ENCODE data around the gene OR7G3. TPM values are rescaled to one million over a fixed set of nuclear protein-coding genes. Genes with fewer than 3 reads are reported as not detected.

The OR7G3 gene
- total RNA-seq, 2 experiments from 2014 or later: not detected

GRCh38 chr19:9159891-9160290 is 33.1 kb upstream of the OR7G3 start:
- no TSS peak for BruUV-seq (replicated peaks)
- peaks cover 100% of the 10 kb centered on the region for H3K36me3 ChIP-seq (ENCODE audit: insufficient read depth, low read length)
- H3K79me2 ChIP-seq (ENCODE audit: insufficient read depth, low read depth, low read length): peaks cover 14% of the 10 kb centered on the region
- H3K9me2 ChIP-seq (ENCODE audit: insufficient read depth, low read length): no peaks in the 10 kb centered on the region
- H3K27ac ChIP-seq (ENCODE audit: low read depth, low read length, poor library complexity, severe bottlenecking): no peak overlapping the region
- H4K20me1 ChIP-seq (ENCODE audit: insufficient read depth, low read length): no peaks in the 10 kb centered on the region
- H3K9me3 ChIP-seq (ENCODE audit: low read length): peaks cover 7% of the 10 kb centered on the region; the same call in 1 of the 2 replicates
- no peak overlapping the region for H2AFZ ChIP-seq (ENCODE audit: low read length)
- H3K4me3 ChIP-seq (ENCODE audit: low read depth, low read length, poor library complexity, severe bottlenecking): no peak overlapping the region
- CTCF ChIA-PET (ENCODE audit: unreplicated experiment): no interaction called here
- no peak for DNase-seq (ENCODE audit: low spot score)
- intact Hi-C loops (cut with micrococcal nuclease; ENCODE audit: unreplicated experiment): no loop called here
- POLR2A ChIA-PET: interaction anchor here (0.6 kb wide), 1 partner anchor 233 kb away, joined by 3 read pairs; no protein-coding TSS in a partner anchor
- H3K4me2 ChIP-seq (ENCODE audit: low read length): no peak overlapping the region
- no peak for TF ChIP-seq CTCF (conservative IDR thresholded peaks at IDR 0.05; ENCODE audit: low read length)
- TF ChIP-seq EZH2phosphoT487 (IDR thresholded peaks at IDR 0.05; ENCODE audit: borderline replicate concordance, low read depth, low read length): no peak
- H3K4me1 ChIP-seq (ENCODE audit: insufficient read depth, low read length, poor library complexity, severe bottlenecking): peaks cover 10% of the 10 kb centered on the region

GRCh38 chr19:9156304-9156703 is 29.6 kb upstream of the OR7G3 start:
- H2AFZ ChIP-seq (ENCODE audit: low read length): no peak overlapping the region

More at GRCh38 chr19:9156304-9156703, 29.6 kb upstream of the OR7G3 start:
- POLR2A ChIA-PET: no interaction called here
- no peak overlapping the region for H3K4me3 ChIP-seq (ENCODE audit: low read depth, low read length, poor library complexity, severe bottlenecking)
- H3K79me2 ChIP-seq (ENCODE audit: insufficient read depth, low read depth, low read length): peaks cover 50% of the 10 kb centered on the region
- no peaks in the 10 kb centered on the region for H3K9me2 ChIP-seq (ENCODE audit: insufficient read depth, low read length)
- no peak overlapping the region for H3K27ac ChIP-seq (ENCODE audit: low read depth, low read length, poor library complexity, severe bottlenecking)
- H3K4me1 ChIP-seq (ENCODE audit: insufficient read depth, low read length, poor library complexity, severe bottlenecking): peaks cover 10% of the 10 kb centered on the region
- no peaks in the 10 kb centered on the region for H4K20me1 ChIP-seq (ENCODE audit: insufficient read depth, low read length)
- BruUV-seq (replicated peaks): no TSS peak
- DNase-seq (ENCODE audit: low spot score): peak; percentile 37
- TF ChIP-seq EZH2phosphoT487 (IDR thresholded peaks at IDR 0.05; ENCODE audit: borderline replicate concordance, low read depth, low read length) (no peak), CTCF (conservative IDR thresholded peaks at IDR 0.05; ENCODE audit: low read length) (no peak)
- peak overlapping the region; percentile 27; the same call in 1 of the 2 replicates for H3K4me2 ChIP-seq (ENCODE audit: low read length)
- H3K36me3 ChIP-seq (ENCODE audit: insufficient read depth, low read length): peaks cover 100% of the 10 kb centered on the region
- CTCF ChIA-PET (ENCODE audit: unreplicated experiment): no interaction called here
- intact Hi-C loops (cut with micrococcal nuclease; ENCODE audit: unreplicated experiment): no loop called here
- H3K9me3 ChIP-seq (ENCODE audit: low read length): peaks cover 30% of the 10 kb centered on the region; the same call in 1 of the 2 replicates
